ENCODE results near the gene GOLGA6A.

Gene GOLGA6A

GRCh38 chr15:74036271-74037170, 45.8 kb downstream of the GOLGA6A start:
- Mint-ChIP-seq H3K4me3 (no peak overlapping the region), H3K4me1 (peaks cover 13% of the 10 kb centered on the region), H3K36me3 (peaks cover 56% of the 10 kb centered on the region), H3K27ac (peak overlapping the region; percentile 50), H3K9me3 (no peaks in the 10 kb centered on the region)
- DNase-seq (ENCODE audit: low spot score in 2 of 2) (no peak), ATAC-seq (no peak)

GRCh38 chr15:74035121-74036017, 47.0 kb downstream of the GOLGA6A start:
- DNase-seq (ENCODE audit: low spot score in 2 of 2) (no peak), ATAC-seq (no peak)
- H3K27ac Mint-ChIP-seq: peak overlapping the region; percentile 50
- peaks cover 13% of the 10 kb centered on the region for H3K4me1 Mint-ChIP-seq
- peaks cover 56% of the 10 kb centered on the region for H3K36me3 Mint-ChIP-seq
- H3K4me3 Mint-ChIP-seq: no peak overlapping the region
- no peaks in the 10 kb centered on the region for H3K9me3 Mint-ChIP-seq

DNA sequence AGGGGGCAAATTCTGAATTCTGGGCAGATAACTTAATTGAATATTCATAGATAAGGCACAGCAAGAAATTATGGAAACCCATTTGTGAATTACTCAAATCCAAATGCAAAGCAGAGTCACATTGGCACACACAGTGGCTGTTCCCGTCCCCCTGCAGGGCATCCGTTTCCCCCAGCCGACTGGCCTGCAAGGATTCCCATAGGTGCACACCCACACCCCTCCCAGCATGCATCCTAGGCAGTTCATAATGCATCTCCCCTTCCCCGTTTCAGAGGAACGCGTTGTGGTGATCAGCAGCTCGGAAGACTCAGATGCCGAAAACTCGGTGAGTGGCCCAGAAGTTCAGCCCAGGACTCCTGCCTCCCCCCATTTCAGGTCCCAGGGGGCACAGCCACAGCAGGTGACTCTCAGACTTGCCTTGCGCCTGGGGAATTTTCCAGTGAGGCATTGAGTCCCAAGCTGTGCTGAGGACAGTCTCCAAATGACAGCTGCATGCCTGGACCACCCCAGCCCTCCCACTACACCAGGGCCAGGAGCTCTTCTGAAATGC, 48.1 kb downstream of the GOLGA6A start:
- no peak overlapping the region for H3K27ac Mint-ChIP-seq
- H3K4me1 Mint-ChIP-seq: peaks cover 13% of the 10 kb centered on the region
- DNase-seq (ENCODE audit: low spot score in 2 of 2) (no peak), ATAC-seq (no peak)
- H3K4me3 Mint-ChIP-seq: no peak overlapping the region
- no peaks in the 10 kb centered on the region for H3K9me3 Mint-ChIP-seq
- peaks cover 64% of the 10 kb centered on the region for H3K36me3 Mint-ChIP-seq

DNA sequence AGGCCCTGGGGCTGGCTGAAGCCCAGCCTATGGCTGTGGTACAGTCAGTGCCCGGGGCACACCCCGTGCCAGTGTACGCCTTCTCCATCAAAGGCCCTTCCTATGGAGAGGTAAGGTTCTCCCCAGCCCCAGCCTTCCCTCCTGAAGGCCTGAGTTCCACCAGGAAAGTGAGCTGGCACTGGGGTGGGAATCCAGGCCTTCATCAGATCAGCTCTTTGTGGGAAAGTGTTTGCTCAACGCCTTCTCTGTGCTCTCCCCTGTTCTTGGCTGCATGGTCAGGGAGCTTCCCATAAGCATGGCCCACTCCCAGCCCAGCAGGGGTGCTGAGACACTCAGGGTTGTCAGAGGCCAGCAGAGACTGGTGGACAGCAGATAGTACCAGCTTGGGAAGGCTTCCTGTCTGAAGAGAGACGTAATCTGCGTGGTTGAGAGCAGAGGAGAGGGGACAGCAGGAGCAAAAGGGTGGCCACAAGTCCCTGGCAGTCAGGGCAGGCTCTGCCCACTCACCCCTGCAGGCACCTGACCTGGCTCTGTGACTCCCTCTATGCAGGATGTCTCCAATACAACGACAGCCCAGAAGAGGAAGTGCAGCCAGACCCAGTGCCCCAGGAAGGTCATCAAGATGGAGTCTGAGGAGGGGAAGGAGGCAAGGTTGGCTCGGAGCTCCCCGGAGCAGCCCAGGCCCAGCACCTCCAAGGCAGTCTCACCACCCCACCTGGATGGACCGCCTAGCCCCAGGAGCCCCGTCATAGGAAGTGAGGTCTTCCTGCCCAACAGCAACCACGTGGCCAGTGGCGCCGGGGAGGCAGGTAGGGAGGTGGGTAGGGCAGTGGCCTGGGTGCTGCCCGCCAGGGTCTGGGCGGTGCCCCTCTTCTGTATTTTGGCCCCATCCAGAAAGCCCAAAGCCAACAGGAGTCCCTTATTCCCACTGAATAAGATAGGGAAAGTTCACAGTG, 49.5 kb downstream of the GOLGA6A start:
- Mint-ChIP-seq H3K4me1 (peaks cover 7% of the 10 kb centered on the region), H3K36me3 (peaks cover 67% of the 10 kb centered on the region), H3K4me3 (no peak overlapping the region), H3K9me3 (no peaks in the 10 kb centered on the region), H3K27ac (peak overlapping the region; percentile 85)
- ATAC-seq (no peak), DNase-seq (ENCODE audit: low spot score in 2 of 2) (no peak)

DNA sequence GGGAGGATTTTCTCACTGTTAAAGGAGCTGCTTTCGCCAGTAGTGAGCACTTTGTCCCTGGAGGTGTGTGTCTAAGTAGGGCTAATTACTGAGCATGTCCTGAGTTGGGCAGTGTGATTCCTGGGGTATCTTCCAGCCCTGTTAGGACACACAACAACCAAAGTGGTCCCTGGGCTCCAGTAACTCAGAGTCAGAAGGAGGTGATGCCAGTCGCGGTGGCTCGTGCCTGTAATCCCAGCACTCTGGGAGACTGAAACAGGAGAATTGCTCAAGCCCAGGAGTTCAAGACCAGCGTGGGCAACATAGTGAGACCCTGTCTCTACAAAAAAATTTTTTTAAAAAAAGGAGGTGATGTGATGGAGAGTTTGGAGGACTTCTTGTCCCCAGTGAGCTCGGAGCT, 50.3 kb downstream of the GOLGA6A start:
- peak overlapping the region; percentile 85 for H3K27ac Mint-ChIP-seq
- DNase-seq (ENCODE audit: low spot score in 2 of 2) (no peak), ATAC-seq (no peak)
- no peaks in the 10 kb centered on the region for H3K4me1 Mint-ChIP-seq
- no peak overlapping the region for H3K4me3 Mint-ChIP-seq
- H3K36me3 Mint-ChIP-seq: peaks cover 65% of the 10 kb centered on the region
- no peaks in the 10 kb centered on the region for H3K9me3 Mint-ChIP-seq

- Mint-ChIP-seq H3K36me3 (peaks cover 70% of the 10 kb centered on the region), H3K4me1 (peaks cover 13% of the 10 kb centered on the region), H3K27ac (no peak overlapping the region), H3K4me3 (no peak overlapping the region), H3K9me3 (no peaks in the 10 kb centered on the region)
- ATAC-seq (no peak), DNase-seq (ENCODE audit: low spot score in 2 of 2) (no peak)
Measured at GRCh38 chr15:74028646-74029045, 53.7 kb downstream of the GOLGA6A start.

DNA sequence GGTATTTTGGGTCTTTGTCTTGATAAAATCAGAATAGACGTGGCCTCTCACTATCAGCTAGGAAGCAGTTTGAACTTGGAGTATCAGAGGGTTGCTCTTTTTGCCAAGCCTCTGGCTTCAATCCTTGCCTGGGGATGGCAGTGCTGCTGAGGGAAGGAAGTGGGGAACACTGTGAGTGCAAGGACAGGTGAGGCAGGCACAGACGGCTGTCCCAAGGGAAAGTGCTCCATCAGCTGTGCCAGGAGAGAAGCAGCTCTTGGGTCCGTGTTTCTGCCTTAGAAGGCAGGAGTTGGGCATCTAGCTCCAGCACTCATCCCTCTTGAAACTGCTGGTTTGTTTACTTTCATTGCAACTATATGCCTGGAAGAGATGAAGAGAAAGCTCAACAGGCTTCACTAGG, 54.7 kb downstream of the GOLGA6A start:
- Mint-ChIP-seq H3K4me3 (no peak overlapping the region), H3K9me3 (no peaks in the 10 kb centered on the region), H3K27ac (peak overlapping the region; percentile 32), H3K36me3 (peaks cover 79% of the 10 kb centered on the region), H3K4me1 (peaks cover 15% of the 10 kb centered on the region)
- DNase-seq (ENCODE audit: low spot score in 2 of 2) (no peak), ATAC-seq (no peak)

GRCh38 chr15:74025436-74025835, 56.9 kb downstream of the GOLGA6A start:
- peaks cover 94% of the 10 kb centered on the region for H3K36me3 Mint-ChIP-seq

DNA sequence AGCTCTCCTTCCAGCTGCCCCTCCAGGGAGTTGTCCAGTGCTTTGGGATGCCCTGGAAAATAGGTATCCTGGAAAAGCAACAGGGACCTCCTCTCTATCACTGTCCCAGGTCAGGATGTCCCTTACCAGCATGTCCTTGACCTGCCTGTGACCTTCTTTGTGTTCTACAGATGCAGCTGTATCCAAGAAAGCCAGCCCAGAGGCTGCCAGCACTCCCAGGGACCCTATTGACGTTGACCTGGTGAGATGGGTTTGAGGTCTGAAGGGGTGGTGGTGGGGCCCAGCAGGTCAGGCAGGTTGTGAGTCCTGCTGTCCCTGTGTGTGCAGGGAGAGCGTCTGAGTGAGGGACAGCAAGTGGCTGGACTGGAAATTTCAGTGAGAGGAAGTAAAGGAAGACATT, 57.7 kb downstream of the GOLGA6A start:
- peaks cover 90% of the 10 kb centered on the region for H3K36me3 Mint-ChIP-seq

More at GRCh38 chr15:74025436-74025835, 56.9 kb downstream of the GOLGA6A start:
- H3K27ac Mint-ChIP-seq: no peak overlapping the region
- no peak overlapping the region for H3K4me3 Mint-ChIP-seq
- DNase-seq (ENCODE audit: low spot score in 2 of 2) (no peak), ATAC-seq (no peak)
- H3K9me3 Mint-ChIP-seq: no peaks in the 10 kb centered on the region
- H3K4me1 Mint-ChIP-seq: peaks cover 28% of the 10 kb centered on the region

DNA sequence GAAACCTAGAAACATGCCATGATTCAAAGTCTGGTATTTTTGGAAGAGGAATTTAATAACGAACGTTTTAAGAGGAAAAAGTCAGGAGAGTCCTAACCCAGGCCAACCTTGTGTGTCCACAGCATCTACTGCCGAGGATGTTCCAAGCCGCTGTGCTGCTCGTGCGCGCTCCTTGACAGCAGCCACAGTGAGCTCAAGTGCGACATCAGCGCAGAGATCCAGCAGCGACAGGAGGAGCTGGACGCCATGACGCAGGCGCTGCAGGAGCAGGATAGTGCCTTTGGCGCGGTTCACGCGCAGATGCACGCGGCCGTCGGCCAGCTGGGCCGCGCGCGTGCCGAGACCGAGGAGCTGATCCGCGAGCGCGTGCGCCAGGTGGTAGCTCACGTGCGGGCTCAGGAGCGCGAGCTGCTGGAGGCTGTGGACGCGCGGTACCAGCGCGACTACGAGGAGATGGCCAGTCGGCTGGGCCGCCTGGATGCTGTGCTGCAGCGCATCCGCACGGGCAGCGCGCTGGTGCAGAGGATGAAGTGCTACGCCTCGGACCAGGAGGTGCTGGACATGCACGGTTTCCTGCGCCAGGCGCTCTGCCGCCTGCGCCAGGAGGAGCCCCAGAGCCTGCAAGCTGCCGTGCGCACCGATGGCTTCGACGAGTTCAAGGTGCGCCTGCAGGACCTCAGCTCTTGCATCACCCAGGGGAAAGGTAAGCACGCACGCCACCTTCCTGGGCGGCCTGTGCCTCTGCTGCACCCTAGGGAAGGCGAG, 59.5 kb downstream of the GOLGA6A start:
- H3K27ac Mint-ChIP-seq: peak overlapping the region; percentile 47
- peaks cover 81% of the 10 kb centered on the region for H3K36me3 Mint-ChIP-seq

More for the DNA sequence above, 57.7 kb downstream of the GOLGA6A start:
- DNase-seq (ENCODE audit: low spot score in 2 of 2) (no peak), ATAC-seq (no peak)
- H3K4me3 Mint-ChIP-seq: no peak overlapping the region
- no peaks in the 10 kb centered on the region for H3K9me3 Mint-ChIP-seq
- peak overlapping the region; percentile 32 for H3K27ac Mint-ChIP-seq
- peaks cover 28% of the 10 kb centered on the region for H3K4me1 Mint-ChIP-seq

More for the DNA sequence above, 59.5 kb downstream of the GOLGA6A start:
- H3K4me3 Mint-ChIP-seq: no peak overlapping the region
- H3K4me1 Mint-ChIP-seq: peaks cover 28% of the 10 kb centered on the region
- H3K9me3 Mint-ChIP-seq: no peaks in the 10 kb centered on the region
- no peak for DNase-seq (ENCODE audit: low spot score in 2 of 2)
- ATAC-seq: no peak
